Thoracic aorta (tissue), 2 donors: Measurements from ENCODE around the gene SLC8A1. TPM values are rescaled to one million over a fixed set of nuclear protein-coding genes. Genes with fewer than 3 reads are reported as not detected.
A peak's percentile ranks its signal among the peaks of the same experiment; 100 is the strongest.

ENCODE experiments used
- ATAC-seq: fragments of 150-250 bp; one replicate; pipeline ENCODE4 v1.8.0; 2017; ENCODE audit warnings: low read depth; ENCODE audit not compliant: insufficient number of reproducible peaks, low FRiP score
- DNase-seq: peaks from one replicate; pipeline ENCODE4 v3.0.0-alpha.2; 2020; ENCODE audit warnings: low spot score
- H3K27ac ChIP-seq, 2 donors: fragments of 200-600 bp; sonication (generic); 1 replicate in 1 of 2; 2 replicates in 1 of 2; pipeline ENCODE4 v1.5.1; 2016; ENCODE audit warnings: mild to moderate bottlenecking in 2 of 2, moderate library complexity in 2 of 2
- H3K27me3 ChIP-seq: fragments of 200-600 bp; sonication (generic); replicated peaks from 2 replicates; pipeline ENCODE4 v1.6.0; 2016; ENCODE audit warnings: mild to moderate bottlenecking; ENCODE audit not compliant: insufficient read depth
- H3K36me3 ChIP-seq: fragments of 200-600 bp; sonication (generic); one replicate; pipeline ENCODE4 v1.5.1; 2016
- H3K4me1 ChIP-seq, 2 donors: fragments of 200-600 bp; sonication (generic); 1 replicate in 1 of 2; 2 replicates in 1 of 2; pipeline versions ENCODE4 v1.5.1 to v1.6.0; 2016; ENCODE audit warnings: low read depth in 2 of 2, mild to moderate bottlenecking in 1 of 2; ENCODE audit not compliant: control insufficient read depth in 1 of 2
- H3K4me3 ChIP-seq: fragments of 200-600 bp; sonication (generic); 2 replicates; pipeline ENCODE4 v1.5.1; 2016; ENCODE audit warnings: mild to moderate bottlenecking
- H3K9me3 ChIP-seq: fragments of 200-600 bp; sonication (generic); 2 replicates; pipeline ENCODE4 v1.5.1; 2016
- CTCF ChIP-seq: fragments of 200-600 bp; sonication (generic); IDR thresholded peaks from one replicate; pipeline ENCODE4 v1.5.1; 2019; ENCODE audit warnings: antibody characterized with exemption
- total RNA-seq, 2 donors: library from RNA; depleted of rRNA; stranded (reverse); fragments of >200 nt; gene quantifications; one replicate each; pipeline versions ENCODE4 v1.1.0 to v1.2.3, GENCODE V29; 2016

SLC8A1 gene
- total RNA-seq, 2 donors from 2014 or later = 13.7 to 31.2 TPM

GRCh38 chr2:40463112-40463511 is 11.2 kb upstream of the SLC8A1 start:
- ATAC-seq = no peak

GRCh38 chr2:40458271-40458794 is 6.4 kb upstream of the SLC8A1 start:
- DNase-seq (no peak), ATAC-seq (no peak)
- Histone ChIP-seq H3K36me3 (no peaks in the 10 kb centered on the region), H3K27ac (no peak overlapping the region), H3K4me3 (peak overlapping the region; percentile 20), H3K27me3 (no peaks in the 10 kb centered on the region), H3K4me1 (peaks cover 0 to 14% of the 10 kb centered on the region in 2 donors), H3K9me3 (no peaks in the 10 kb centered on the region)
- TF ChIP-seq CTCF = no peak

More at GRCh38 chr2:40463112-40463511, 11.2 kb upstream of the SLC8A1 start:
- Histone ChIP-seq H3K27me3 (no peaks in the 10 kb centered on the region), H3K4me3 (no peak overlapping the region), H3K9me3 (no peaks in the 10 kb centered on the region), H3K4me1 (peaks cover 0 to 3% of the 10 kb centered on the region in 2 donors), H3K27ac (no peak overlapping the region), H3K36me3 (no peaks in the 10 kb centered on the region)
- TF ChIP-seq CTCF = no peak
- DNase-seq = no peak

GRCh38 chr2:40457837-40458236 is 5.9 kb upstream of the SLC8A1 start:
- H3K9me3 ChIP-seq = no peaks in the 10 kb centered on the region
- no peak for TF ChIP-seq CTCF
- no peaks in the 10 kb centered on the region for H3K36me3 ChIP-seq
- peaks cover 0 to 14% of the 10 kb centered on the region in 2 donors for H3K4me1 ChIP-seq
- H3K4me3 ChIP-seq = peak overlapping the region; percentile 20
- peak overlapping the region in 1 of 2 donors; percentile 16 for H3K27ac ChIP-seq
- DNase-seq (no peak), ATAC-seq (no peak)
- no peaks in the 10 kb centered on the region for H3K27me3 ChIP-seq

DNA sequence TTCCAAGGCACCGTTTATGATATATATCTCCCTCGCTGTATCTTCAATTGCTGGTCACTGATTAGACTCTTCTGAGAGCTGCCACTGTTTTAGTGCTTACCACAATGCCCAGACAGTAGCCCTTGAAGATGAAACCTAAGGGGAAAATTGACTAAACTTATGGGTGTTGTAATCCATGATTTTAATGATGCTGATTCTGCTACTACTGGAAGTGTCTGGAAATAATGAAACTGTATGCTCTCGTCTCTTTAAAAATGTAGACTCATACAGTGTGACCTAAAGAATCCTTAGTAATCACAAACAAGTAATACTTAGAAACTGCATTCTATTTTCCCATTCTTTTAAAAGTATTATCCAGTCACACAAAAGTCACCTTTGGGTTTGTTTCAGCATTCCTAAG is 5.5 kb upstream of the SLC8A1 start:
- DNase-seq = no peak
- Histone ChIP-seq H3K36me3 (no peaks in the 10 kb centered on the region), H3K9me3 (no peaks in the 10 kb centered on the region), H3K27ac (no peak overlapping the region), H3K27me3 (no peaks in the 10 kb centered on the region), H3K4me3 (peak overlapping the region; percentile 20), H3K4me1 (peaks cover 3 to 14% of the 10 kb centered on the region in 2 donors)
- ATAC-seq = no peak
- no peak for TF ChIP-seq CTCF

GRCh38 chr2:40456926-40457325 is 5.0 kb upstream of the SLC8A1 start:
- H3K9me3 ChIP-seq = no peaks in the 10 kb centered on the region
- no peak overlapping the region for H3K4me3 ChIP-seq
- ATAC-seq = no peak
- H3K36me3 ChIP-seq = no peaks in the 10 kb centered on the region
- no peak overlapping the region for H3K27ac ChIP-seq
- no peak for DNase-seq
- no peaks in the 10 kb centered on the region for H3K27me3 ChIP-seq
- no peak for TF ChIP-seq CTCF
- peaks cover 3 to 14% of the 10 kb centered on the region in 2 donors for H3K4me1 ChIP-seq
